Coronary artery (tissue), 2 donors: ENCODE measurements around the gene LAMTOR1.

ENCODE experiments used
- DNase-seq: peaks from one replicate; pipeline ENCODE4 v3.0.0-alpha.2; 2017; ENCODE audit warnings: low spot score
- H3K27ac ChIP-seq, 2 donors: fragments of 200-600 bp; sonication (generic); one replicate each; pipeline ENCODE4 v1.5.1; 2016 to 2019
- H3K4me3 ChIP-seq: fragments of 200-600 bp; sonication (generic); 2 replicates; pipeline ENCODE4 v1.5.1; 2016; ENCODE audit warnings: mild to moderate bottlenecking, moderate library complexity
- TF ChIP-seq, protein P1 (sequence below): fragments of 200-600 bp; sonication (generic); IDR thresholded peaks from one replicate; pipeline ENCODE4 v1.5.1; 2019; ENCODE audit warnings: antibody characterized with exemption

Gene LAMTOR1

DNA sequence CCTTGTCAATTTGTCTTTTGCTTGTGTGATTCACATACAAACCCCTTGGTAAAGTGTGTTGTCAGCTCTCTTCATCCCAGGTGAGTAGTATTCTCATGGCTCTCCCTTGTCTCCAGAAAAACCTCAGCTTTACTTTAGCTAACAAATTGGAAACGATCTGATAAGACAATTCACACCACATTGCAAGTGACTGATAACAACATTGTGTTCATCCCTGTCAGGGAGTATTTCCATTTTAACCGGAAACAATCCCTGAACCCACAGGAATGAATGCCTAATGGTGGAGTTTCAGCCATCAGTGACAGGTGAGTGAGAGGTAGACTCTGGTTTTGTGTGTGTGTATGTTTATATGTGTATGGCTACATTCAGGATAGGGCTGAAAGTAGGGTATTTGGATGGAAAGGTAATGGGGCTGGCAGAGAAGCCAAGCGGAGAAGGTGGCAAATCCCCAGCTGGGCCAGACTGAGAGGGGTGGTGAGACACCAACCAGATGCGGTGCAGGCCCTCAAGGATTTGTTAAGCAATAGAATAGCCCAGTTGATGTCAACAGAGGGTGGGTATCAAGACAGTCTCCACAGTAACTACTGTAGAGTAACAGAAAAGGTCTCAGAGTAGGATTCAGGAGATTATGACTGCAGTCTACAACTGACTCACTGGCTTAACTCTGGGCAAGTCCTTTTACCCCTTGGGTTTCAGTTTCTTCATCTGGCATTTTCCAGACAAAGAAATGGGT, 14.9 kb downstream of the LAMTOR1 start:
- Histone ChIP-seq H3K4me3 (no peak overlapping the region), H3K27ac (no peak overlapping the region)
- no peak for DNase-seq
- TF ChIP-seq, protein P1, sequence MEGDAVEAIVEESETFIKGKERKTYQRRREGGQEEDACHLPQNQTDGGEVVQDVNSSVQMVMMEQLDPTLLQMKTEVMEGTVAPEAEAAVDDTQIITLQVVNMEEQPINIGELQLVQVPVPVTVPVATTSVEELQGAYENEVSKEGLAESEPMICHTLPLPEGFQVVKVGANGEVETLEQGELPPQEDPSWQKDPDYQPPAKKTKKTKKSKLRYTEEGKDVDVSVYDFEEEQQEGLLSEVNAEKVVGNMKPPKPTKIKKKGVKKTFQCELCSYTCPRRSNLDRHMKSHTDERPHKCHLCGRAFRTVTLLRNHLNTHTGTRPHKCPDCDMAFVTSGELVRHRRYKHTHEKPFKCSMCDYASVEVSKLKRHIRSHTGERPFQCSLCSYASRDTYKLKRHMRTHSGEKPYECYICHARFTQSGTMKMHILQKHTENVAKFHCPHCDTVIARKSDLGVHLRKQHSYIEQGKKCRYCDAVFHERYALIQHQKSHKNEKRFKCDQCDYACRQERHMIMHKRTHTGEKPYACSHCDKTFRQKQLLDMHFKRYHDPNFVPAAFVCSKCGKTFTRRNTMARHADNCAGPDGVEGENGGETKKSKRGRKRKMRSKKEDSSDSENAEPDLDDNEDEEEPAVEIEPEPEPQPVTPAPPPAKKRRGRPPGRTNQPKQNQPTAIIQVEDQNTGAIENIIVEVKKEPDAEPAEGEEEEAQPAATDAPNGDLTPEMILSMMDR, result no peak

GRCh38 chr11:72085621-72086351, 17.3 kb downstream of the LAMTOR1 start:
- Histone ChIP-seq H3K4me3 (no peak overlapping the region), H3K27ac (no peak overlapping the region)
- no peak for DNase-seq
- TF ChIP-seq, protein P1, result no peak

DNA sequence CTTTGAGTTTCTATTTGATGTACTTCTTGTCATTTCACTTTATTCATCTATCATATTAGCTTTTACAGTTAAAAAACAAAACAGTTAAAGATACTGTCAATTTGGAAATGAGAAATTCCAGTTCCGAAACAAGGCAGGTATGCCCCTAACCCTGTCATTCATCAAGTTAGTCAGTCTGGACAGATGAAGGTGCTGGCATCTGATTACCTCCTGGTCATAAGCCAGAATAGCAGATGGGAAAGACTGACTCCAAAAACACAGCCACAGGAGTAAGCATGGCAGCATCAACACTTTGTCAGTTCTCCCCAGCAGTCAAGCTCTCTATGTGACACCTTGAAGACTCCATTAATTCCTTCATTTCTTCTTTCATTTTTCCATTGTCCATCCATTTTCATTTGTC, 18.1 kb downstream of the LAMTOR1 start:
- TF ChIP-seq, protein P1, result no peak
- Histone ChIP-seq H3K4me3 (no peak overlapping the region), H3K27ac (no peak overlapping the region)
- no peak for DNase-seq

GRCh38 chr11:72084076-72084475, 19.0 kb downstream of the LAMTOR1 start:
- TF ChIP-seq, protein P1, result no peak
- Histone ChIP-seq H3K27ac (no peak overlapping the region), H3K4me3 (no peak overlapping the region)
- no peak for DNase-seq

DNA sequence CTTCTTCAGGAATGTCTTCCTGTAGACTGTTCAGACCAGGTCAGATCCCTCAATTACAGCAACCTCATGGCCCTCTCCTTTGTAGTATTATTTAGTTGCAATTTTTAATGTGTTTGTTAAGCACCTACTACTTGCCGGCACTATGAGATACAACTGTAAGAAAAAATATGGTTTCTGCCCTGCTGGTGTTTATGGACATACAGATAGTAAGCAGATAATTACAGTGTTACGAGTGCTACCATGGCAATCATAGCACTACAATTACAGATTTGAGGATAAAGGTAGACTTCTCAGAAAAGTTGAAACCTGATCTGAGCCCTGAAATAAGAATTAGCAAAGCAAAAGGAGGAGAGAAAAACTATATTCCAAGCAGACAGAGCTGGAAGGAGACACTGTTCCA, 19.7 kb downstream of the LAMTOR1 start:
- DNase-seq, result no peak
- no peak overlapping the region for H3K4me3 ChIP-seq
- TF ChIP-seq, protein P1, result no peak
- no peak overlapping the region for H3K27ac ChIP-seq

- Histone ChIP-seq H3K4me3 (no peak overlapping the region), H3K27ac (peak overlapping the region in 1 of 2 donors; percentile 49)
- DNase-seq, result no peak
- TF ChIP-seq, protein P1, result no peak
Observed at GRCh38 chr11:72081821-72082453, 21.2 kb downstream of the LAMTOR1 start.
